MM.1S (cell line): ENCODE results near the gene PSAPL1.

ENCODE experiments used
- EZH2 ChIP-seq: fragments of 300-600 bp; sonication (generic); optimal IDR thresholded peaks from 2 replicates; pipeline ENCODE3; 2017; ENCODE audit warnings: low read depth, mild to moderate bottlenecking, antibody characterized with exemption, low read length, mixed read lengths
- TF ChIP-seq, protein P1 (sequence below): fragments of 300-600 bp; sonication (generic); IDR thresholded peaks from 2 replicates; pipeline ENCODE4 v1.5.1; 2016; ENCODE audit warnings: antibody characterized with exemption, low read length, mixed read lengths

DNA sequence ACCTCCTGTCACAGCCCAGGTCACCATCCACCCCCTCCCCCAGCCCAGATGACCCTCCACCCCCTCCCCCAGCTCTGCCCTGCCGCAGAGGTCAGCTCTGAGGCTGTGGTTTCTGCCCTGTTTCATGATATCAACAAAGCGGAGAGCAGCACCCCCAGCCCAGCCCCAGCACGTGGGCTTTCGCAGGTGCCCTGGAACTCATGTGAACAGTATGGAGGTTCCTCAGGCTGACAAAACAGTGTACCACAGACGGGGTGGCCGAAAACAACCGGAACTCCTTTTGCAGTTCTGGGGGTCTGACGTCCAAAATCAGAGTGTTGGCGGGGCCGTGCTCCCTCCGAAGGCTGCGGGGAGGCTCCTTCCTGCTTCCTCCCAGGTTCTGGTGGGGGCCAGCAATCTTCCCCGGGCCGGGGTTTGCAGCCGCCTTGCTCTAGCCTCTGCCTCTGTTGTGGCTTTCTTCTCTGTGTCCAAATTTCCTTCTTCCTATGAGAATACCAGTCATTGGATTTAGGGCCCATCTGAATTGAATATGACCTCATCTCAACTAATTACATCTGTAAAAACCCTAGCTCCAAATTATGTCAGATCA, 7.9 kb upstream of the PSAPL1 start:
- TF ChIP-seq, protein P1, sequence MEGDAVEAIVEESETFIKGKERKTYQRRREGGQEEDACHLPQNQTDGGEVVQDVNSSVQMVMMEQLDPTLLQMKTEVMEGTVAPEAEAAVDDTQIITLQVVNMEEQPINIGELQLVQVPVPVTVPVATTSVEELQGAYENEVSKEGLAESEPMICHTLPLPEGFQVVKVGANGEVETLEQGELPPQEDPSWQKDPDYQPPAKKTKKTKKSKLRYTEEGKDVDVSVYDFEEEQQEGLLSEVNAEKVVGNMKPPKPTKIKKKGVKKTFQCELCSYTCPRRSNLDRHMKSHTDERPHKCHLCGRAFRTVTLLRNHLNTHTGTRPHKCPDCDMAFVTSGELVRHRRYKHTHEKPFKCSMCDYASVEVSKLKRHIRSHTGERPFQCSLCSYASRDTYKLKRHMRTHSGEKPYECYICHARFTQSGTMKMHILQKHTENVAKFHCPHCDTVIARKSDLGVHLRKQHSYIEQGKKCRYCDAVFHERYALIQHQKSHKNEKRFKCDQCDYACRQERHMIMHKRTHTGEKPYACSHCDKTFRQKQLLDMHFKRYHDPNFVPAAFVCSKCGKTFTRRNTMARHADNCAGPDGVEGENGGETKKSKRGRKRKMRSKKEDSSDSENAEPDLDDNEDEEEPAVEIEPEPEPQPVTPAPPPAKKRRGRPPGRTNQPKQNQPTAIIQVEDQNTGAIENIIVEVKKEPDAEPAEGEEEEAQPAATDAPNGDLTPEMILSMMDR, result no peak
- no peak for TF ChIP-seq EZH2
